GM12878 (cell line): ENCODE data around the gene NRP1. TPM values are rescaled to one million over a fixed set of nuclear protein-coding genes. Genes with fewer than 3 reads are reported as not detected.

Experiments
- ATAC-seq: fragments of 200-7000 bp; cut with Tn5 transposase; 3 replicates; pipeline ENCODE4 v1.9.1; 2020; ENCODE audit warnings: mild to moderate bottlenecking, moderate library complexity
- BruUV-seq: library from RNA; stranded (reverse); fragments of 400-500 nt; replicated peaks from 2 replicates; lab custom pipeline; 2021; lab: Mats Ljungman, UMichigan
- CTCF ChIA-PET: fragments of 300-600 bp; sonication (Branson Sonifier 250); formaldehyde crosslinking; extraction: SDS; loops from one replicate; lab custom pipeline; 2021; ENCODE audit warnings: inconsistent platforms; lab: Yijun Ruan, JAX
- POLR2A ChIA-PET: fragments of 350-600 bp; formaldehyde crosslinking; extraction: SDS; loops from one replicate; lab custom pipeline; 2021; ENCODE audit warnings: inconsistent platforms; lab: Charles Lee
- RAD21 ChIA-PET: fragments of 300-600 bp; sonication (Branson Sonifier 250); formaldehyde crosslinking; loops from one replicate; lab custom pipeline; 2023; ENCODE audit warnings: antibody characterized with exemption; ENCODE audit not compliant: unreplicated experiment; lab: Charles Lee
- SMC1A ChIA-PET: fragments of 300-600 bp; sonication (Branson Sonifier 250); formaldehyde crosslinking; loops from one replicate; lab custom pipeline; 2023; ENCODE audit not compliant: unreplicated experiment, uncharacterized antibody; lab: Charles Lee
- DNase-seq: peaks from one replicate; pipeline ENCODE4 v3.0.0-alpha.2; 2011; ENCODE audit warnings: low read depth, low spot score
- FAIRE-seq: peaks from 3 replicates; lab custom pipeline; 2011; peaks lifted over from hg19 to GRCh38; lab: Jason Lieb, UNC
- H2AFZ ChIP-seq: 2 replicates; pipeline ENCODE4 v1.6.0; 2011; ENCODE audit warnings: low read depth, low read length, control low read depth; ENCODE audit not compliant: control insufficient read depth
- H3K27ac ChIP-seq: 2 replicates; pipeline ENCODE4 v1.5.1; 2011; ENCODE audit warnings: control low read depth; ENCODE audit not compliant: control insufficient read depth, insufficient read depth
- H3K27me3 ChIP-seq, 2 experiments: replicated peaks in 1 of 2; 2 replicates each; pipeline versions ENCODE4 v1.6.0 to v1.6.1; 2011; ENCODE audit warnings: low read length in 1 of 2; ENCODE audit not compliant: control insufficient read depth in 2 of 2, insufficient read depth in 2 of 2
- H3K36me3 ChIP-seq, 2 experiments: 2 replicates each; pipeline ENCODE4 v1.5.1; 2011; ENCODE audit warnings: low read length in 1 of 2; ENCODE audit not compliant: control insufficient read depth in 2 of 2, insufficient read depth in 2 of 2
- H3K4me1 ChIP-seq: 2 replicates; pipeline ENCODE4 v1.6.1; 2011; ENCODE audit warnings: mild to moderate bottlenecking, low read length, moderate library complexity, mixed read lengths; ENCODE audit not compliant: control insufficient read depth, insufficient read depth
- H3K4me2 ChIP-seq: 2 replicates; pipeline ENCODE4 v1.6.0; 2011; ENCODE audit warnings: control low read depth; ENCODE audit not compliant: control insufficient read depth, insufficient read depth
- H3K4me3 ChIP-seq: fragments of 200-600 bp; sonication (generic); 2 replicates; pipeline ENCODE4 v1.5.1; 2016
- H3K79me2 ChIP-seq: 2 replicates; pipeline ENCODE4 v1.6.0; 2011; ENCODE audit warnings: low read length; ENCODE audit not compliant: control insufficient read depth, insufficient read depth
- H3K9ac ChIP-seq: 2 replicates; pipeline ENCODE4 v1.8.0; 2011; ENCODE audit warnings: low read length, control low read depth, mixed read lengths; ENCODE audit not compliant: control insufficient read depth, insufficient read depth
- H3K9me3 ChIP-seq: replicated peaks from 3 replicates; pipeline ENCODE4 v1.5.1; 2011; ENCODE audit warnings: mild to moderate bottlenecking, low read length; ENCODE audit not compliant: control insufficient read depth, insufficient read depth
- H4K20me1 ChIP-seq: 2 replicates; pipeline ENCODE4 v1.6.0; 2011; ENCODE audit not compliant: control insufficient read depth, insufficient read depth
- HCFC1 ChIP-seq: fragments of 150-350 bp; IDR thresholded peaks from 2 replicates; pipeline ENCODE4 v1.6.1; 2014; ENCODE audit warnings: low read length
- MTA3 ChIP-seq: IDR thresholded peaks from 2 replicates; pipeline ENCODE4 v1.6.1; 2012; ENCODE audit warnings: low read length, inconsistent platforms, borderline replicate concordance
- NFYA ChIP-seq: IDR thresholded peaks from 2 replicates; pipeline ENCODE4 v1.6.1; 2011; ENCODE audit warnings: low read depth, mild to moderate bottlenecking, low read length, improper control_type of control experiment, borderline replicate concordance
- POLR2A ChIP-seq: IDR thresholded peaks from 2 replicates; pipeline ENCODE4 v1.6.1; 2011; ENCODE audit warnings: low read depth, mild to moderate bottlenecking, low read length
- RUNX3 ChIP-seq: IDR thresholded peaks from 2 replicates; pipeline ENCODE4 v1.6.1; 2012; ENCODE audit warnings: low read length, inconsistent platforms
- ZBTB11 ChIP-seq: fragments of 450-650 bp; formaldehyde crosslinking; IDR thresholded peaks from 2 replicates; pipeline ENCODE4 v1.5.0; 2022; ENCODE audit warnings: mild to moderate bottlenecking, missing genetic modification characterization
- WGBS: methylation state at CpG from one replicate; pipeline ENCODE4 v1.1.6; 2016; ENCODE audit warnings: low lambda C conversion rate; ENCODE audit not compliant: insufficient replicate concordance, insufficient coverage; ENCODE audit errors: missing lambda C conversion rate; 5-methylcytosine and 5-hydroxymethylcytosine counted together
- in situ Hi-C: fragments of 300-500 bp; cut with MboI; formaldehyde crosslinking; loops from 9 replicates; pipeline ENCODE4 v1.14.3; 2018; ENCODE audit warnings: mixed read lengths
- intact Hi-C: fragments of 100-400 bp; cut with micrococcal nuclease; formaldehyde crosslinking; loops from one replicate; pipeline ENCODE4 v1.14.2; 2022; ENCODE audit not compliant: unreplicated experiment
- polyA plus RNA-seq, 11 experiments: library from polyadenylated mRNA; depleted of rRNA in 4 of 11; unstranded in 6 of 11; stranded (reverse) in 5 of 11; fragments of >200 nt; fragmentation: Nextera tagmentation in 4 of 11; fragmentation: Illumina TruSeq in 1 of 11; extraction: Ambion mirVana in 4 of 11; extraction: Trizol in 1 of 11; gene quantifications; 1 replicate in 1 of 11; 2 replicates in 10 of 11; pipeline versions ENCODE4 v1.2.1 to v1.2.3, GENCODE V29; 2011 to 2016; ENCODE audit warnings: inconsistent platforms in 2 of 11, missing spikeins in 2 of 11, low read depth in 1 of 11
- total RNA-seq, 4 experiments: library from RNA; depleted of rRNA in 3 of 4; stranded (reverse); fragments of >200 nt in 3 of 4; fragmentation: Illumina TruSeq in 1 of 4; extraction: Trizol in 1 of 4; gene quantifications; 2 replicates each; pipeline versions ENCODE4 v1.2.1 to v1.2.3, GENCODE V29; 2013 to 2021
- TF ChIP-seq, protein P1 (sequence below): IDR thresholded peaks from 2 replicates; pipeline ENCODE4 v1.6.1; 2012; ENCODE audit warnings: low read depth, low read length, improper control_type of control experiment
- TF ChIP-seq, protein P2 (sequence below): fragments of 150-350 bp; IDR thresholded peaks from 2 replicates; pipeline ENCODE4 v1.6.1; 2016; ENCODE audit warnings: low read depth, low read length

Gene NRP1
- total and polyA plus RNA-seq, 10 of the 15 experiments (the other 5 are each of a cell fraction or from before 2014, with no cell fraction given), result 0.11 to 12.1 (median 0.52) TPM

GRCh38 chr10:33304423-33305225, 29.8 kb downstream of the NRP1 start:
- no peak for ATAC-seq
- no peak for DNase-seq
- WGBS, result 5% methylated on average over 6 of the region's 6 CpGs
- BruUV-seq, result no TSS peak
- CTCF ChIA-PET, result interaction anchor here (1.0 to 1.1 kb wide), 2 partner anchors 9 to 1403 kb away, joined by 3 read pairs; no protein-coding TSS in a partner anchor
- H3K9ac ChIP-seq, result no peak overlapping the region
- RAD21 ChIA-PET, result interaction anchor here (1.8 kb wide), 1 partner anchor 112 kb away, joined by 4 read pairs; no protein-coding TSS in a partner anchor
- no peak for TF ChIP-seq MTA3
- no peak for TF ChIP-seq POLR2A
- no peak for TF ChIP-seq NFYA
- TF ChIP-seq ZBTB11, result no peak
- TF ChIP-seq, protein P1, sequence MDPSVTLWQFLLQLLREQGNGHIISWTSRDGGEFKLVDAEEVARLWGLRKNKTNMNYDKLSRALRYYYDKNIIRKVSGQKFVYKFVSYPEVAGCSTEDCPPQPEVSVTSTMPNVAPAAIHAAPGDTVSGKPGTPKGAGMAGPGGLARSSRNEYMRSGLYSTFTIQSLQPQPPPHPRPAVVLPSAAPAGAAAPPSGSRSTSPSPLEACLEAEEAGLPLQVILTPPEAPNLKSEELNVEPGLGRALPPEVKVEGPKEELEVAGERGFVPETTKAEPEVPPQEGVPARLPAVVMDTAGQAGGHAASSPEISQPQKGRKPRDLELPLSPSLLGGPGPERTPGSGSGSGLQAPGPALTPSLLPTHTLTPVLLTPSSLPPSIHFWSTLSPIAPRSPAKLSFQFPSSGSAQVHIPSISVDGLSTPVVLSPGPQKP, result no peak
- TF ChIP-seq RUNX3, result no peak
- TF ChIP-seq, protein P2, sequence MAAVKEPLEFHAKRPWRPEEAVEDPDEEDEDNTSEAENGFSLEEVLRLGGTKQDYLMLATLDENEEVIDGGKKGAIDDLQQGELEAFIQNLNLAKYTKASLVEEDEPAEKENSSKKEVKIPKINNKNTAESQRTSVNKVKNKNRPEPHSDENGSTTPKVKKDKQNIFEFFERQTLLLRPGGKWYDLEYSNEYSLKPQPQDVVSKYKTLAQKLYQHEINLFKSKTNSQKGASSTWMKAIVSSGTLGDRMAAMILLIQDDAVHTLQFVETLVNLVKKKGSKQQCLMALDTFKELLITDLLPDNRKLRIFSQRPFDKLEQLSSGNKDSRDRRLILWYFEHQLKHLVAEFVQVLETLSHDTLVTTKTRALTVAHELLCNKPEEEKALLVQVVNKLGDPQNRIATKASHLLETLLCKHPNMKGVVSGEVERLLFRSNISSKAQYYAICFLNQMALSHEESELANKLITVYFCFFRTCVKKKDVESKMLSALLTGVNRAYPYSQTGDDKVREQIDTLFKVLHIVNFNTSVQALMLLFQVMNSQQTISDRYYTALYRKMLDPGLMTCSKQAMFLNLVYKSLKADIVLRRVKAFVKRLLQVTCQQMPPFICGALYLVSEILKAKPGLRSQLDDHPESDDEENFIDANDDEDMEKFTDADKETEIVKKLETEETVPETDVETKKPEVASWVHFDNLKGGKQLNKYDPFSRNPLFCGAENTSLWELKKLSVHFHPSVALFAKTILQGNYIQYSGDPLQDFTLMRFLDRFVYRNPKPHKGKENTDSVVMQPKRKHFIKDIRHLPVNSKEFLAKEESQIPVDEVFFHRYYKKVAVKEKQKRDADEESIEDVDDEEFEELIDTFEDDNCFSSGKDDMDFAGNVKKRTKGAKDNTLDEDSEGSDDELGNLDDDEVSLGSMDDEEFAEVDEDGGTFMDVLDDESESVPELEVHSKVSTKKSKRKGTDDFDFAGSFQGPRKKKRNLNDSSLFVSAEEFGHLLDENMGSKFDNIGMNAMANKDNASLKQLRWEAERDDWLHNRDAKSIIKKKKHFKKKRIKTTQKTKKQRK, result no peak
- TF ChIP-seq HCFC1, result no peak
- POLR2A ChIA-PET, result interaction anchor here (0.6 kb wide), 1 partner anchor 732 kb away, joined by 3 read pairs; no protein-coding TSS in a partner anchor
- intact Hi-C loops (no loop called here), in situ Hi-C loops (no loop called here)
- H3K27me3 ChIP-seq, result no peaks in the 10 kb centered on the region; a peak in 1 of 4 replicates
- no peak for FAIRE-seq
- no peak overlapping the region for H2AFZ ChIP-seq
- SMC1A ChIA-PET, result interaction anchor here (1.8 to 3.8 kb wide), 2 partner anchors 8 to 13 kb away, joined by 3 to 10 read pairs; no protein-coding TSS in a partner anchor
- H3K4me3 ChIP-seq, result no peak overlapping the region
- H3K36me3 ChIP-seq, result no peaks in the 10 kb centered on the region
- H3K4me1 ChIP-seq, result no peaks in the 10 kb centered on the region
- H3K79me2 ChIP-seq, result no peaks in the 10 kb centered on the region
- H3K27ac ChIP-seq, result no peak overlapping the region
- no peaks in the 10 kb centered on the region; the same call in 1 of the 2 replicates for H4K20me1 ChIP-seq
- no peak overlapping the region for H3K4me2 ChIP-seq
- H3K9me3 ChIP-seq, result no peaks in the 10 kb centered on the region; the same call in 2 of the 3 replicates
